ENCODE results near the gene ZHX3. TPM values are rescaled to one million over a fixed set of nuclear protein-coding genes. Genes with fewer than 3 reads are reported as not detected.
"Not testable (repeated sequence)": the region's sequence is repeated elsewhere in the genome, so short reads cannot be mapped to it uniquely, and the experiment has no call there.

Gene ZHX3
- total RNA-seq, 5 donors from 2014 or later (not counting 1 experiment from before 2014, with no cell fraction given), result 7.0 to 11.1 (median 10.5) TPM

- H3K4me3 Mint-ChIP-seq; H3K27ac ChIP-seq (ENCODE audit: low read length); CTCF ChIA-PET; H3K27me3 ChIP-seq (replicated peaks in 1 of 2; ENCODE audit: control insufficient read depth in 2 of 2, extremely low read depth in 1 of 2, insufficient read depth in 2 of 2, low read length in 1 of 2); DNase-seq; H3K36me3 Mint-ChIP-seq; H3K9me3 Mint-ChIP-seq; H3K27ac Mint-ChIP-seq; H3K4me3 ChIP-seq (ENCODE audit: control insufficient read depth in 1 of 2, extremely low read depth in 1 of 2, low read length in 1 of 2); H3K36me3 ChIP-seq (ENCODE audit: control insufficient read depth in 2 of 2, extremely low read depth in 1 of 2, insufficient read depth in 1 of 2, low read length in 1 of 2); H3K9me3 ChIP-seq; ATAC-seq (replicated peaks in 1 of 4); POLR2A ChIA-PET; H3K27me3 Mint-ChIP-seq: not testable (repeated sequence)
- peaks cover 10% of the 10 kb centered on the region in 2 experiments for H3K4me1 ChIP-seq (ENCODE audit: control insufficient read depth in 1 of 2, extremely low read depth in 1 of 2, insufficient read depth in 2 of 2, low read length in 2 of 2)
- H3K4me1 Mint-ChIP-seq, result peaks cover 17 to 19% (median 18%) of the 10 kb centered on the region in 3 donors
- no CpG with 5 or more reads among the region's 1 CpG for WGBS (ENCODE audit: insufficient coverage)
These were observed 80.7 kb downstream of the ZHX3 start for GRCh38 chr20:41236818-41237217.

- DNase-seq, result no peak
- Histone ChIP-seq H3K9me3 (no peaks in the 10 kb centered on the region), H3K4me3 (ENCODE audit: control insufficient read depth in 1 of 2, extremely low read depth in 1 of 2, low read length in 1 of 2) (no peak overlapping the region), H3K4me1 (ENCODE audit: control insufficient read depth in 1 of 2, extremely low read depth in 1 of 2, insufficient read depth in 2 of 2, low read length in 2 of 2) (peaks cover 11 to 17% of the 10 kb centered on the region in 2 experiments), H3K27ac (ENCODE audit: low read length) (no peak overlapping the region), H3K27me3 (replicated peaks in 1 of 2; ENCODE audit: control insufficient read depth in 2 of 2, extremely low read depth in 1 of 2, insufficient read depth in 2 of 2, low read length in 1 of 2) (no peaks in the 10 kb centered on the region), H3K36me3 (ENCODE audit: control insufficient read depth in 2 of 2, extremely low read depth in 1 of 2, insufficient read depth in 1 of 2, low read length in 1 of 2) (no peaks in the 10 kb centered on the region)
- POLR2A ChIA-PET, result interaction anchor here (0.6 kb wide), 2 partner anchors 86 to 481 kb away, joined by 3 read pairs; no protein-coding TSS in a partner anchor
- CTCF ChIA-PET, result interaction anchor here (1.0 to 4.5 kb wide), 3 partner anchors 11 to 103 kb away, joined by 3 to 57 read pairs (median 4); no protein-coding TSS in a partner anchor
- no peak overlapping the region for H3K27ac Mint-ChIP-seq
- no peak for ATAC-seq (replicated peaks in 1 of 4)
- peaks cover 22 to 24% (median 22%) of the 10 kb centered on the region in 3 donors for H3K4me1 Mint-ChIP-seq
- H3K27me3 Mint-ChIP-seq, result no peaks in the 10 kb centered on the region
- WGBS (ENCODE audit: insufficient coverage), result 88% methylated on average over 3 of the region's 4 CpGs
- H3K36me3 Mint-ChIP-seq, result no peaks in the 10 kb centered on the region
- no peak overlapping the region for H3K4me3 Mint-ChIP-seq
- H3K9me3 Mint-ChIP-seq, result no peaks in the 10 kb centered on the region
These were observed 83.0 kb downstream of the ZHX3 start for GRCh38 chr20:41234546-41234945.

GRCh38 chr20:41234041-41234440 is 83.5 kb downstream of the ZHX3 start:
- Mint-ChIP-seq H3K27me3 (no peaks in the 10 kb centered on the region), H3K27ac (no peak overlapping the region)

GRCh38 chr20:41232973-41233926 is 84.3 kb downstream of the ZHX3 start:
- H3K4me1 ChIP-seq (ENCODE audit: control insufficient read depth in 1 of 2, extremely low read depth in 1 of 2, insufficient read depth in 2 of 2, low read length in 2 of 2), result peaks cover 11 to 17% of the 10 kb centered on the region in 2 experiments
- H3K4me3 ChIP-seq (ENCODE audit: control insufficient read depth in 1 of 2, extremely low read depth in 1 of 2, low read length in 1 of 2), result no peak overlapping the region
- no peaks in the 10 kb centered on the region for H3K36me3 ChIP-seq (ENCODE audit: control insufficient read depth in 2 of 2, extremely low read depth in 1 of 2, insufficient read depth in 1 of 2, low read length in 1 of 2)
- Mint-ChIP-seq H3K27me3 (no peaks in the 10 kb centered on the region), H3K4me3 (peak overlapping the region in 1 of 3 donors; percentile 59), H3K36me3 (no peaks in the 10 kb centered on the region), H3K4me1 (peaks cover 22 to 31% (median 24%) of the 10 kb centered on the region in 3 donors), H3K9me3 (no peaks in the 10 kb centered on the region), H3K27ac (no peak overlapping the region)
- CTCF ChIA-PET, result interaction anchor here (0.6 to 4.5 kb wide), 16 partner anchors 9 to 265 kb away, joined by 3 to 57 read pairs (median 3); no protein-coding TSS in a partner anchor
- no peaks in the 10 kb centered on the region for H3K9me3 ChIP-seq
- H3K27me3 ChIP-seq (replicated peaks in 1 of 2; ENCODE audit: control insufficient read depth in 2 of 2, extremely low read depth in 1 of 2, insufficient read depth in 2 of 2, low read length in 1 of 2), result no peaks in the 10 kb centered on the region
- WGBS (ENCODE audit: insufficient coverage), result 94% methylated on average over 6 of the region's 6 CpGs
- no peak overlapping the region for H3K27ac ChIP-seq (ENCODE audit: low read length)
- POLR2A ChIA-PET, result interaction anchor here (0.6 kb wide), 3 partner anchors 46 to 100 kb away, joined by 3 to 9 read pairs (median 8); no protein-coding TSS in a partner anchor
- no peak for ATAC-seq (replicated peaks in 1 of 4)
- no peak for DNase-seq

More at GRCh38 chr20:41234041-41234440, 83.5 kb downstream of the ZHX3 start:
- no peaks in the 10 kb centered on the region for H3K9me3 Mint-ChIP-seq
- H3K4me3 Mint-ChIP-seq, result no peak overlapping the region
- no peaks in the 10 kb centered on the region for H3K36me3 Mint-ChIP-seq
- WGBS (ENCODE audit: insufficient coverage), result 50% methylated on average over 1 of the region's 3 CpGs
- no peak for ATAC-seq (replicated peaks in 1 of 4)
- ChIA-PET POLR2A (no interaction called here), CTCF (interaction anchor here (1.0 to 4.5 kb wide), 5 partner anchors 8 to 103 kb away, joined by 3 to 57 read pairs (median 3); no protein-coding TSS in a partner anchor)
- H3K4me3 ChIP-seq (ENCODE audit: control insufficient read depth in 1 of 2, extremely low read depth in 1 of 2, low read length in 1 of 2), result no peak overlapping the region
- DNase-seq, result no peak
- peaks cover 11 to 17% of the 10 kb centered on the region in 2 experiments for H3K4me1 ChIP-seq (ENCODE audit: control insufficient read depth in 1 of 2, extremely low read depth in 1 of 2, insufficient read depth in 2 of 2, low read length in 2 of 2)
- H3K27me3 ChIP-seq (replicated peaks in 1 of 2; ENCODE audit: control insufficient read depth in 2 of 2, extremely low read depth in 1 of 2, insufficient read depth in 2 of 2, low read length in 1 of 2), result no peaks in the 10 kb centered on the region
- H3K4me1 Mint-ChIP-seq, result peaks cover 22 to 24% (median 23%) of the 10 kb centered on the region in 3 donors
- H3K9me3 ChIP-seq, result no peaks in the 10 kb centered on the region
- H3K27ac ChIP-seq (ENCODE audit: low read length), result no peak overlapping the region
- no peaks in the 10 kb centered on the region for H3K36me3 ChIP-seq (ENCODE audit: control insufficient read depth in 2 of 2, extremely low read depth in 1 of 2, insufficient read depth in 1 of 2, low read length in 1 of 2)

GRCh38 chr20:41231136-41231535 is 86.4 kb downstream of the ZHX3 start:
- Histone ChIP-seq H3K27me3 (replicated peaks in 1 of 2; ENCODE audit: control insufficient read depth in 2 of 2, extremely low read depth in 1 of 2, insufficient read depth in 2 of 2, low read length in 1 of 2) (no peaks in the 10 kb centered on the region), H3K27ac (ENCODE audit: low read length) (no peak overlapping the region), H3K4me1 (ENCODE audit: control insufficient read depth in 1 of 2, extremely low read depth in 1 of 2, insufficient read depth in 2 of 2, low read length in 2 of 2) (peaks cover 11 to 17% of the 10 kb centered on the region in 2 experiments), H3K9me3 (no peaks in the 10 kb centered on the region), H3K36me3 (ENCODE audit: control insufficient read depth in 2 of 2, extremely low read depth in 1 of 2, insufficient read depth in 1 of 2, low read length in 1 of 2) (no peaks in the 10 kb centered on the region), H3K4me3 (ENCODE audit: control insufficient read depth in 1 of 2, extremely low read depth in 1 of 2, low read length in 1 of 2) (no peak overlapping the region)
- no peaks in the 10 kb centered on the region for H3K27me3 Mint-ChIP-seq
- peaks cover 22 to 35% (median 24%) of the 10 kb centered on the region in 3 donors for H3K4me1 Mint-ChIP-seq
- no peaks in the 10 kb centered on the region for H3K36me3 Mint-ChIP-seq
- H3K4me3 Mint-ChIP-seq, result no peak overlapping the region
- 100% methylated on average over 1 of the region's 1 CpG for WGBS (ENCODE audit: insufficient coverage)
- ChIA-PET POLR2A (interaction anchor here (0.6 to 1.3 kb wide), 4 partner anchors 11 to 170 kb away, joined by 3 to 4 read pairs (median 4); no protein-coding TSS in a partner anchor), CTCF (interaction anchor here (0.8 to 4.5 kb wide), 4 partner anchors 74 to 262 kb away, joined by 4 to 57 read pairs (median 12); no protein-coding TSS in a partner anchor)
- H3K27ac Mint-ChIP-seq, result no peak overlapping the region
- ATAC-seq (replicated peaks in 1 of 4), result no peak
- DNase-seq, result no peak
- H3K9me3 Mint-ChIP-seq, result no peaks in the 10 kb centered on the region

- no peaks in the 10 kb centered on the region for H3K27me3 ChIP-seq (replicated peaks in 1 of 2; ENCODE audit: control insufficient read depth in 2 of 2, extremely low read depth in 1 of 2, insufficient read depth in 2 of 2, low read length in 1 of 2)
- H3K4me1 ChIP-seq (ENCODE audit: control insufficient read depth in 1 of 2, extremely low read depth in 1 of 2, insufficient read depth in 2 of 2, low read length in 2 of 2), result peaks cover 11 to 17% of the 10 kb centered on the region in 2 experiments
- ATAC-seq (replicated peaks in 1 of 4) (no peak), DNase-seq (no peak)
- no peak overlapping the region for H3K4me3 Mint-ChIP-seq
- H3K9me3 ChIP-seq, result no peaks in the 10 kb centered on the region
- no peaks in the 10 kb centered on the region for H3K36me3 Mint-ChIP-seq
- H3K4me1 Mint-ChIP-seq, result peaks cover 22 to 35% (median 24%) of the 10 kb centered on the region in 3 donors
- ChIA-PET CTCF (interaction anchor here in 1 of 2 donors (0.7 kb wide), 1 partner anchor 55 kb away, joined by 3 read pairs; no protein-coding TSS in a partner anchor), POLR2A (no interaction called here)
- H3K36me3 ChIP-seq (ENCODE audit: control insufficient read depth in 2 of 2, extremely low read depth in 1 of 2, insufficient read depth in 1 of 2, low read length in 1 of 2), result no peaks in the 10 kb centered on the region
- H3K27me3 Mint-ChIP-seq, result no peaks in the 10 kb centered on the region
- no peak overlapping the region for H3K4me3 ChIP-seq (ENCODE audit: control insufficient read depth in 1 of 2, extremely low read depth in 1 of 2, low read length in 1 of 2)
- no peak overlapping the region for H3K27ac Mint-ChIP-seq
- no peaks in the 10 kb centered on the region for H3K9me3 Mint-ChIP-seq
- 80% methylated on average over 2 of the region's 3 CpGs for WGBS (ENCODE audit: insufficient coverage)
- H3K27ac ChIP-seq (ENCODE audit: low read length), result no peak overlapping the region
These were observed 87.4 kb downstream of the ZHX3 start for GRCh38 chr20:41230136-41230535.
